Measurements from ENCODE around the gene HS6ST1. TPM values are rescaled to one million over a fixed set of nuclear protein-coding genes. Genes with fewer than 3 reads are reported as not detected.

HS6ST1 gene
- total RNA-seq, 1 donor from 2014 or later = 31.1 TPM

GRCh38 chr2:128260239-128261138 lies 58.2 kb downstream of the HS6ST1 start:
- Mint-ChIP-seq H3K4me3 (no peak overlapping the region), H3K36me3 (no peaks in the 10 kb centered on the region), H3K4me1 (peaks cover 18% of the 10 kb centered on the region), H3K27ac (peak overlapping the region; percentile 94), H3K27me3 (ENCODE audit: insufficient read depth, low read depth) (peaks cover 3% of the 10 kb centered on the region), H3K9me3 (peaks cover 3% of the 10 kb centered on the region)
- peak; percentile 83 for DNase-seq (ENCODE audit: low spot score)
- Histone ChIP-seq H2AFZ (replicated peaks) (peak overlapping the region; percentile 54), H3K36me3 (no peaks in the 10 kb centered on the region), H4K20me1 (ENCODE audit: low read depth) (no peaks in the 10 kb centered on the region), H3F3A (ENCODE audit: low read depth) (peaks cover 34% of the 10 kb centered on the region), H3K27me3 (no peaks in the 10 kb centered on the region), H3K9ac (no peak overlapping the region), H3K4me2 (peak overlapping the region; percentile 37), H3K4me3 (no peak overlapping the region), H3K4me1 (peaks cover 24% of the 10 kb centered on the region), H3K27ac (peak overlapping the region; percentile 92), H3K9me3 (ENCODE audit: low read depth) (no peaks in the 10 kb centered on the region), H3K79me2 (ENCODE audit: low read depth) (no peaks in the 10 kb centered on the region)
- TF ChIP-seq EZH2 (IDR thresholded peaks at IDR 0.05) = no peak
- no peak for TF ChIP-seq EZH2phosphoT487 (IDR thresholded peaks at IDR 0.05)
- TF ChIP-seq CTCF (IDR thresholded peaks at IDR 0.05) = no peak

GRCh38 chr2:128259585-128259984 lies 59.1 kb downstream of the HS6ST1 start:
- Histone ChIP-seq H3K79me2 (ENCODE audit: low read depth) (no peaks in the 10 kb centered on the region), H3K36me3 (no peaks in the 10 kb centered on the region), H2AFZ (replicated peaks) (no peak overlapping the region), H3K9me3 (ENCODE audit: low read depth) (no peaks in the 10 kb centered on the region), H3K4me1 (peaks cover 28% of the 10 kb centered on the region), H3F3A (ENCODE audit: low read depth) (peaks cover 34% of the 10 kb centered on the region), H3K27me3 (no peaks in the 10 kb centered on the region), H3K4me3 (no peak overlapping the region), H3K27ac (no peak overlapping the region), H4K20me1 (ENCODE audit: low read depth) (no peaks in the 10 kb centered on the region), H3K4me2 (no peak overlapping the region), H3K9ac (no peak overlapping the region)
- DNase-seq (ENCODE audit: low spot score) = no peak
- Mint-ChIP-seq H3K36me3 (no peaks in the 10 kb centered on the region), H3K4me1 (peaks cover 18% of the 10 kb centered on the region), H3K27me3 (ENCODE audit: insufficient read depth, low read depth) (peaks cover 3% of the 10 kb centered on the region), H3K9me3 (peaks cover 3% of the 10 kb centered on the region), H3K27ac (no peak overlapping the region), H3K4me3 (no peak overlapping the region)
- TF ChIP-seq EZH2phosphoT487 (IDR thresholded peaks at IDR 0.05) (no peak), CTCF (IDR thresholded peaks at IDR 0.05) (no peak), EZH2 (IDR thresholded peaks at IDR 0.05) (no peak)

GRCh38 chr2:128258218-128258617 lies 60.5 kb downstream of the HS6ST1 start:
- Histone ChIP-seq H3K79me2 (ENCODE audit: low read depth) (no peaks in the 10 kb centered on the region), H2AFZ (replicated peaks) (no peak overlapping the region), H3K27ac (no peak overlapping the region), H3K27me3 (no peaks in the 10 kb centered on the region), H3K36me3 (no peaks in the 10 kb centered on the region), H4K20me1 (ENCODE audit: low read depth) (no peaks in the 10 kb centered on the region), H3K4me3 (no peak overlapping the region), H3K4me2 (no peak overlapping the region), H3K9ac (no peak overlapping the region), H3F3A (ENCODE audit: low read depth) (peaks cover 34% of the 10 kb centered on the region), H3K9me3 (ENCODE audit: low read depth) (no peaks in the 10 kb centered on the region), H3K4me1 (peaks cover 28% of the 10 kb centered on the region)
- TF ChIP-seq CTCF (IDR thresholded peaks at IDR 0.05) = no peak
- H3K27ac Mint-ChIP-seq = no peak overlapping the region
- peaks cover 3% of the 10 kb centered on the region for H3K9me3 Mint-ChIP-seq
- no peaks in the 10 kb centered on the region for H3K36me3 Mint-ChIP-seq
- H3K27me3 Mint-ChIP-seq (ENCODE audit: insufficient read depth, low read depth) = peaks cover 3% of the 10 kb centered on the region
- no peak overlapping the region for H3K4me3 Mint-ChIP-seq
- no peak for DNase-seq (ENCODE audit: low spot score)
- H3K4me1 Mint-ChIP-seq = peaks cover 18% of the 10 kb centered on the region

Measured in neural progenitor cell (in vitro differentiated cells).